ENCODE results near the gene RXRA. TPM values are rescaled to one million over a fixed set of nuclear protein-coding genes. Genes with fewer than 3 reads are reported as not detected.

Gene RXRA
- total and polyA plus RNA-seq, 2 of the 4 experiments (the other 2 are of a cell fraction) = 7.5 to 17.9 TPM

- POLR2A ChIA-PET (ENCODE audit: unreplicated experiment) = no interaction called here
- Histone ChIP-seq H3K14ac (replicated peaks; ENCODE audit: low read depth, low read length) (no peak overlapping the region), H4K91ac (ENCODE audit: insufficient read depth, low read depth, low read length) (no peak overlapping the region), H2AK9ac (replicated peaks; ENCODE audit: low read depth, low read length, poor library complexity) (peak overlapping the region; percentile 39), H3K4ac (ENCODE audit: low read depth, low read length) (no peak overlapping the region), H3K23ac (ENCODE audit: low read depth, low read length) (no peak overlapping the region), H3K56ac (ENCODE audit: extremely low read depth, insufficient read depth, low read length) (no peak overlapping the region), H2BK20ac (ENCODE audit: low read depth, low read length) (no peak overlapping the region), H2BK5ac (ENCODE audit: low read depth, low read length, poor library complexity, severe bottlenecking) (no peak overlapping the region), H3K4me2 (ENCODE audit: low read depth, low read length) (no peak overlapping the region), H3K36me3 (ENCODE audit: control insufficient read depth, insufficient read depth, low read length) (peaks cover 8% of the 10 kb centered on the region; the same call in 1 of the 2 replicates), H2BK120ac (ENCODE audit: low read depth, low read length) (no peak overlapping the region), H2BK15ac (ENCODE audit: low read depth, low read length) (no peak overlapping the region), H3K9ac (ENCODE audit: low read depth, low read length) (no peak overlapping the region), H3K4me3 (ENCODE audit: insufficient read depth, low read depth, low read length) (no peak overlapping the region), H4K20me1 (ENCODE audit: insufficient read depth, low read length) (peaks cover 98% of the 10 kb centered on the region), H3K4me1 (ENCODE audit: control insufficient read depth, insufficient read depth, low read length) (peaks cover 14% of the 10 kb centered on the region), H3K9me3 (ENCODE audit: control insufficient read depth, insufficient read depth, low read length) (peaks cover 5% of the 10 kb centered on the region), H3K27ac (ENCODE audit: insufficient read depth, low read length) (no peak overlapping the region), H4K5ac (ENCODE audit: low read depth, low read length) (no peak overlapping the region), H2AK5ac (ENCODE audit: low read depth, low read length) (no peak overlapping the region), H3K79me1 (ENCODE audit: low read depth in 1 of 2, low read length in 2 of 2) (peaks cover 10 to 85% of the 10 kb centered on the region in 2 experiments), H3K27me3 (ENCODE audit: control insufficient read depth, insufficient read depth, low read length) (no peaks in the 10 kb centered on the region), H3K18ac (ENCODE audit: low read depth, low read length) (no peak overlapping the region), H3K9me1 (ENCODE audit: insufficient read depth, low read length) (peaks cover 12% of the 10 kb centered on the region; the same call in 1 of the 2 replicates), H2AFZ (replicated peaks; ENCODE audit: low read length, poor library complexity) (no peak overlapping the region), H4K8ac (ENCODE audit: low read depth in 2 of 2, low read length in 2 of 2) (no peak overlapping the region)
- no TSS peak for BruUV-seq (replicated peaks)
- ATAC-seq (ENCODE audit: low read depth) = no peak
- WGBS, 2 experiments (ENCODE audit: extremely low coverage in 2 of 2, insufficient read length in 1 of 2) = no CpG with 5 or more reads among the region's 2 CpGs
- intact Hi-C loops (cut with micrococcal nuclease) (no loop called here), dilution Hi-C loops (cut with HindIII; ENCODE audit: low sequenced_read_pairs, unreplicated experiment) (no loop called here), in situ Hi-C loops (cut with MboI; ENCODE audit: low sequenced_read_pairs) (loop anchor here (25.0 kb wide), 1 partner anchor 587 kb away; no protein-coding TSS in a partner anchor)
- CTCF ChIA-PET = interaction anchor here (0.7 kb wide), 1 partner anchor 10 kb away, joined by 4 read pairs; no protein-coding TSS in a partner anchor
- peak; percentile 41 for DNase-seq
- TF ChIP-seq SMC3 (IDR thresholded peaks at IDR 0.05; ENCODE audit: low read depth, low read length) = peak; percentile 26; the same call in 1 of the 2 replicates
- TF ChIP-seq MXI1 (IDR thresholded peaks at IDR 0.05; ENCODE audit: borderline replicate concordance, low read depth, low read length) = no peak
- no peak for TF ChIP-seq CEBPB (IDR thresholded peaks at IDR 0.05; ENCODE audit: low read depth, low read length)
- no peak for TF ChIP-seq POLR2A (IDR thresholded peaks at IDR 0.05; ENCODE audit: low read depth, low read length)
- peak; percentile 37 for TF ChIP-seq RAD21 (IDR thresholded peaks at IDR 0.05; ENCODE audit: low read length)
- TF ChIP-seq CTCF (conservative IDR thresholded peaks at IDR 0.05; ENCODE audit: low read depth, low read length) = peak; percentile 53
- peak; percentile 25; the same call in 1 of the 2 replicates for TF ChIP-seq MAFK (IDR thresholded peaks at IDR 0.05; ENCODE audit: low read depth, low read length)
Measured at GRCh38 chr9:134399435-134400056, 73.3 kb downstream of the RXRA start.
